ENCODE measurements around the gene LEPROT.

The LEPROT gene

DNA sequence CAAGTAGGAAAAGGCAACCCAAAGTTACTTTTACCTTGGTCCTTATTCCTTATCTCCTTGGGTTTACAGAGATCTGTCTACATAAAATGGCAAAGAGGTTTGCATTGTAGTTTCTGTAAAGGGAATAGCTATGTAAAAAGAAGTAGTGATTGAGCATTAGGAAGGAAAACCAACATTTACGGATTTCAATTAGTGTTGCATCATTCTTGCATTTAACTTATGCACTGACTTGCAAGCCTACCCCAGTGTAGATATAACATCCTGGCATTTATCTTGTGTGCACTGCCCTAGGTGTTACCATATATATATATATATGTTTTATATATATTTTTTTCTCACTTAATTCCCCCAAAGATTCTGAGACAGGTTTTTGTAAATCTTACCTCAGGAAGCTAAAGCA lies 3.7 kb upstream of the LEPROT start:
- H3K4me3 ChIP-seq (ENCODE audit: low read length), result no peak overlapping the region
- H3K79me2 ChIP-seq (ENCODE audit: control insufficient read depth, low read length), result peaks cover 11% of the 10 kb centered on the region
- H3F3A ChIP-seq (ENCODE audit: control insufficient read depth, insufficient read depth), result no peaks in the 10 kb centered on the region
- H4K20me1 ChIP-seq (ENCODE audit: control insufficient read depth, insufficient read depth, low read depth, low read length), result no peaks in the 10 kb centered on the region
- H3K4me1 ChIP-seq (ENCODE audit: control insufficient read depth, low read length), result peaks cover 16% of the 10 kb centered on the region
- H3K36me3 ChIP-seq (ENCODE audit: control insufficient read depth, low read length), result peaks cover 8% of the 10 kb centered on the region
- no peaks in the 10 kb centered on the region for H3K27me3 ChIP-seq (ENCODE audit: control insufficient read depth, low read length)
- H3K4me2 ChIP-seq (ENCODE audit: low read length), result no peak overlapping the region
- no peak overlapping the region for H3K27ac ChIP-seq (ENCODE audit: low read depth, low read length)
- H3K9me2 ChIP-seq (replicated peaks; ENCODE audit: control insufficient read depth, low read length), result no peaks in the 10 kb centered on the region
- TF ChIP-seq, protein P1, sequence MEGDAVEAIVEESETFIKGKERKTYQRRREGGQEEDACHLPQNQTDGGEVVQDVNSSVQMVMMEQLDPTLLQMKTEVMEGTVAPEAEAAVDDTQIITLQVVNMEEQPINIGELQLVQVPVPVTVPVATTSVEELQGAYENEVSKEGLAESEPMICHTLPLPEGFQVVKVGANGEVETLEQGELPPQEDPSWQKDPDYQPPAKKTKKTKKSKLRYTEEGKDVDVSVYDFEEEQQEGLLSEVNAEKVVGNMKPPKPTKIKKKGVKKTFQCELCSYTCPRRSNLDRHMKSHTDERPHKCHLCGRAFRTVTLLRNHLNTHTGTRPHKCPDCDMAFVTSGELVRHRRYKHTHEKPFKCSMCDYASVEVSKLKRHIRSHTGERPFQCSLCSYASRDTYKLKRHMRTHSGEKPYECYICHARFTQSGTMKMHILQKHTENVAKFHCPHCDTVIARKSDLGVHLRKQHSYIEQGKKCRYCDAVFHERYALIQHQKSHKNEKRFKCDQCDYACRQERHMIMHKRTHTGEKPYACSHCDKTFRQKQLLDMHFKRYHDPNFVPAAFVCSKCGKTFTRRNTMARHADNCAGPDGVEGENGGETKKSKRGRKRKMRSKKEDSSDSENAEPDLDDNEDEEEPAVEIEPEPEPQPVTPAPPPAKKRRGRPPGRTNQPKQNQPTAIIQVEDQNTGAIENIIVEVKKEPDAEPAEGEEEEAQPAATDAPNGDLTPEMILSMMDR (IDR thresholded peaks at IDR 0.05; ENCODE audit: low read depth, low read length, poor library complexity, severe bottlenecking), result no peak
- TF ChIP-seq EZH2phosphoT487 (IDR thresholded peaks at IDR 0.05; ENCODE audit: borderline replicate concordance, low read length), result no peak
- no peaks in the 10 kb centered on the region for H3K9me3 ChIP-seq (ENCODE audit: control insufficient read depth, insufficient read depth, low read length)

DNA sequence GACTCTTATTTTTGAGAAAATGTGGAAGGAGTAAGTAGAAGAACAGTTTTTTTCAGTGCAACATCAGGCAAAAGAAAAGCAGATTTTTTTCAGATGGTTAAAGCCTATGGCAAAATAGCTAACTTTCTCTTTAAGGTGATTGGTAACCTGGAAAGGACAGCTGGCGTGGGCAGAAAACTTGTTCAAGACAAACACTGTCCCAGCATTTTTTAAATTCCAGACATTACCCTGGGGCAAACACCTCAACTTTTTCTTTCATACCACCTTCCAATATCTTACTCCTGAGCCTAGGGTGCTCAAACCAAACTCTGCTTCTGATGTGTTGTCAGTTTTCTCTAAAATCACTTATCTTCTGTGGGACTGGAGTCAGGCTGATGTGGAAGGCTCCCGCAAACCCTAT lies 2.7 kb upstream of the LEPROT start:
- H3K4me1 ChIP-seq (ENCODE audit: control insufficient read depth, low read length), result peaks cover 25% of the 10 kb centered on the region
- TF ChIP-seq, protein P1 (IDR thresholded peaks at IDR 0.05; ENCODE audit: low read depth, low read length, poor library complexity, severe bottlenecking), result no peak
- no peak for TF ChIP-seq EZH2phosphoT487 (IDR thresholded peaks at IDR 0.05; ENCODE audit: borderline replicate concordance, low read length)
- H3K4me2 ChIP-seq (ENCODE audit: low read length), result no peak overlapping the region
- H3K79me2 ChIP-seq (ENCODE audit: control insufficient read depth, low read length), result peaks cover 21% of the 10 kb centered on the region
- no peaks in the 10 kb centered on the region for H3K27me3 ChIP-seq (ENCODE audit: control insufficient read depth, low read length)
- peaks cover 10% of the 10 kb centered on the region for H3K36me3 ChIP-seq (ENCODE audit: control insufficient read depth, low read length)
- no peaks in the 10 kb centered on the region for H3K9me3 ChIP-seq (ENCODE audit: control insufficient read depth, insufficient read depth, low read length)
- H3F3A ChIP-seq (ENCODE audit: control insufficient read depth, insufficient read depth), result no peaks in the 10 kb centered on the region
- no peak overlapping the region for H3K4me3 ChIP-seq (ENCODE audit: low read length)
- no peak overlapping the region for H3K27ac ChIP-seq (ENCODE audit: low read depth, low read length)
- H3K9me2 ChIP-seq (replicated peaks; ENCODE audit: control insufficient read depth, low read length), result no peaks in the 10 kb centered on the region
- no peaks in the 10 kb centered on the region for H4K20me1 ChIP-seq (ENCODE audit: control insufficient read depth, insufficient read depth, low read depth, low read length)

DNA sequence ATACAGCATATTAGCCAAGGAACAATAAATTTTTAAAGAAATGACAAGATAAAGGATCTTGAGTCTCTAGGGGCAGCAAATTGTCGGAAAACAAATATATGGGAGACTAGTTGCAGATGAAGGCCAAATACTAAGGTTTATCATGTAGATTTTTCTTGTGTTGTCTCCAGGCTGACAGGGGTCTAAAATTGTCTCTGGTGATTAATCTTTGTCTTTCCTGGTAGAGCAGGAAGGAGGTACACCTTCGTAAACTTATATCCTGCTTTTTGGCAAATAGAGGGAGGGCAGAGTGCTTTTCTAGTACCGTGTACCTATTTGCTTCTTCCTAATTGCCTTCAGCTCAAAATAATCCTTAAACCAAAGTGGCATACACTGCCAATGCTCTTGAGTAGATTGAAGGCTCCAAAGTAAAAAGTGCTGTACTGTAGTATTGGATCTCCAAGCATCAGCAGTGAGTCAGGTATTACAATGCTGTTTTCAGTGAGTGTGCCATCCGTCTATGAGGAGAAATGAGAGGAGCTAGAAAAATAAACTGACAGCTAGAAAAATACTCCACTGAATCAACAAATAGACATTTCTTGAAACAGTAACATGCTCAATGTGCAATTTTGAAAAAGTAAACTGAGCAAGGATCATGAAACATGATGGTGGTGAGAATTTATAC lies 1.8 kb upstream of the LEPROT start:
- TF ChIP-seq, protein P1 (IDR thresholded peaks at IDR 0.05; ENCODE audit: low read depth, low read length, poor library complexity, severe bottlenecking), result no peak
- TF ChIP-seq EZH2phosphoT487 (IDR thresholded peaks at IDR 0.05; ENCODE audit: borderline replicate concordance, low read length), result no peak
- Histone ChIP-seq H3K4me3 (ENCODE audit: low read length) (peak overlapping the region; percentile 93; the same call in 1 of the 2 replicates), H3K4me1 (ENCODE audit: control insufficient read depth, low read length) (peaks cover 25% of the 10 kb centered on the region), H4K20me1 (ENCODE audit: control insufficient read depth, insufficient read depth, low read depth, low read length) (no peaks in the 10 kb centered on the region), H3K36me3 (ENCODE audit: control insufficient read depth, low read length) (peaks cover 10% of the 10 kb centered on the region), H3F3A (ENCODE audit: control insufficient read depth, insufficient read depth) (no peaks in the 10 kb centered on the region), H3K27ac (ENCODE audit: low read depth, low read length) (no peak overlapping the region), H3K27me3 (ENCODE audit: control insufficient read depth, low read length) (no peaks in the 10 kb centered on the region), H3K9me2 (replicated peaks; ENCODE audit: control insufficient read depth, low read length) (no peaks in the 10 kb centered on the region), H3K4me2 (ENCODE audit: low read length) (peak overlapping the region; percentile 98), H3K79me2 (ENCODE audit: control insufficient read depth, low read length) (peaks cover 29% of the 10 kb centered on the region), H3K9me3 (ENCODE audit: control insufficient read depth, insufficient read depth, low read length) (no peaks in the 10 kb centered on the region)

Data from DOHH2 (cell line).